Stimulated activated CD8-positive, alpha-beta memory T cell treated with anti-CD3 and anti-CD28 coated beads, Interleukin-2, amount 100 ng/mL, for 48 hours (primary cell): Measurements from ENCODE around the gene SKAP1.
A peak's percentile ranks its signal among the peaks of the same experiment; 100 is the strongest.

Source experiments
- DNase-seq, 2 donors: peaks; one replicate each; pipeline ENCODE4 v3.0.0-alpha.2; 2020; ENCODE audit warnings: low read depth in 2 of 2

The SKAP1 gene

GRCh38 chr17:48148029-48148770, 281.8 kb downstream of the SKAP1 start:
- DNase-seq = no peak

- DNase-seq = no peak
These were observed 284.8 kb downstream of the SKAP1 start for GRCh38 chr17:48144976-48145798.

- DNase-seq = no peak
These were observed 285.8 kb downstream of the SKAP1 start for GRCh38 chr17:48144231-48144630.

DNA sequence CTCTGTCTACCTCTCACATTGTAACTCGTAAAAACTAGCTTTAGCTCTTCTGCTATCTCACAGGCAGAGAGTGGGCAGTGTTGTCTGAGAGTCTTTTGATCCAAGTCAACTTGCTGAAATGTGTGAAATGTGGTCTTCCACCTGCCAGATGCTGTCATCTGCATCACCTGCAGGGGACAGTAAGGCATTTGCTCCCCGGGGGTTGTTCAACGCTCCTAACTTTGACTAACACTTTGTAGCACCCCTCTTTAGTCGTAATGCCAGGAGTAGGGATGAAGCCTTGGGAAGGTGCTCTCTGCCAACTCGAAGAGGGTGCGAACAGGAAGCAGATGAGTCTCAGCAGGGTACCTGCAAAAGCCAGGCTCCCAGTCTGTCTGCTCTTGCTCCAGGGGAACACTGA, 286.4 kb downstream of the SKAP1 start:
- no peak for DNase-seq

DNA sequence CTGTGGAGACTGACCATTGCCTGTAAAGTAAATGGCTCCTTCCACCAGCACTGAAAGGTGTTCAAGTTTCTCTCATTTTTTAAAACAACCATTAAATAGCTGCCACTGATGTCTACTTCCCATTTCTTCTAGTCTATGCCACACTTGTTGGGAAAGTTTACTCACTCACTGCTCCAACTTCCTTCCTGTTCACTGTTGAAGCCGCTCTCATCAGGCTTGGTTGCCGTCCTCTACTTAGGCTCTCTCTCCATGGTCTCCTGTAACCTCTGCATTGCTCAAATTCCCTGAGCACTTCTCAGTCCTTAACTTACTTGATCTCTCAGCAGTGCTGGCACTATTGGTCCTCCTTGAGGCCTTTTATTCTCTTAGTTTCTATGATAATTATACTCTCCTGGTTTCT, 290.1 kb downstream of the SKAP1 start:
- no peak for DNase-seq

DNA sequence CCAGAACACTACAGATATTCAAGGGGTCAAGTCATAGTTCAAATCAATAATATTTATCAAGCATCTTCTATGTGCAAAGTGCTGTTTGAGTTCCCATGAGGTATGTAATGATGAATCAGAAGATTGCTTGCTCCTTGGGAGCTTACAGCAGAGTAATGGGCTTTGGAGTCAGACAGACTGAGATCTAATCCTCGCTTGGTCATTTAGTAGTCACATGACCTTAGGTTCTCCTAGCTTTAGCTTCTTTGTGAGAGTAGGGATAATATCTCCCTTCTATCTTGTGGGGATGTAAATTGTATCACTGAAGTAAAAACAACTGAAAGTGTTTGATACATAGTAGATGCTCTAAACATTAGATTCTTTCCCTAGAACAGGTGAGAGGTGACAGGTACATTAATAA, 292.4 kb downstream of the SKAP1 start:
- DNase-seq = no peak

GRCh38 chr17:48134912-48135480, 295.0 kb downstream of the SKAP1 start:
- DNase-seq = no peak

- no peak for DNase-seq
These were observed 297.6 kb downstream of the SKAP1 start for GRCh38 chr17:48132385-48132784.

DNA sequence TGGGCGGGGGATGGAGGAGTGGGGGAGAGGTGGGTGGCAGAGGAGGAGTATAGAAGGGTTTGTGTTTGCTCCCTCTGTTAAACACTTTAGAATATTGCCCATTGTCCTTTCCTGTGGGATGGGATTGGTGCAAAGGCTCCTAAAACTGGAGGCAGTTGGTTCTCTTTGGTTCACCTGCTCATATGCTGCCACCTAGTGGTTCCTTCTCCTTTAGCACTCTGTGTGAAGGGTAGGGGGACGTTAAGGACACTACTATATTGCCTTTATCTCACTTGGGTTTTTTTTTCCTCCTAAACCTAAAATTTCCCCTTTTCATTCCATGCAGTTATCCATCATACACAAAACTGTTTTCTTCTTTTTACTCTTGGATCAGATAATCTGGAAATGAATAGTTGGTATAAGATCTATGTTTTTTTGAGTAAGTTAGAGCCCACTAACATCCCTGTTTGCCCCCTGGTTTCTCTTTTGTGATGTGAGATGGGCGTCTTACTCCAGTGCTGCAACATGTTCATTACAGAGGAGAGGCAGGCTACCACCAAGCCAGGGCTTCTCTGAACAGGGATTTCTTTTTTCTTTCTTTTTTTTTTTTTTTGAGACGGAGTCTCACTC, 298.7 kb downstream of the SKAP1 start:
- peak in 1 of 2 donors; percentile 22 for DNase-seq

- no peak for DNase-seq
These were observed 300.0 kb downstream of the SKAP1 start for GRCh38 chr17:48129981-48130380.

DNA sequence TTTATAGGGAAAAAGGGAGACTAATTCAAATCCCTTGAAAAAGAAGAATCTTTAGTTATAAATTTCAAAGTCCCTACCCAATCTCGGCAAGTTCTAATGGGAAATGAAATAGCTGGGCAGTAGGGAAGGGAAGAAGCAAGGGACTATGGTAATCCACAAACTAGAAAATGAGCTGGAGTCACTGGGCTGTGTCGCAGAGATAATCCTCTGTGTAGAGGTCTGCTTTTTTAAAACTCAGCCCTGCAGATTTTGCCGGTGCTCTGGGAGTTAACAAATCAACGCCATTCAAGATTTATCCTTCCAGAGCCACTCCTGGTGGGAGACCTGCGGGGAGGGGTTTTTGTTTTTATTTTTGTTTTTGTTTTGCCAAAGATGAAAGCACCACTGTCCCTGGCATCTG, 301.6 kb downstream of the SKAP1 start:
- no peak for DNase-seq

GRCh38 chr17:48127371-48128051, 302.5 kb downstream of the SKAP1 start:
- no peak for DNase-seq

DNA sequence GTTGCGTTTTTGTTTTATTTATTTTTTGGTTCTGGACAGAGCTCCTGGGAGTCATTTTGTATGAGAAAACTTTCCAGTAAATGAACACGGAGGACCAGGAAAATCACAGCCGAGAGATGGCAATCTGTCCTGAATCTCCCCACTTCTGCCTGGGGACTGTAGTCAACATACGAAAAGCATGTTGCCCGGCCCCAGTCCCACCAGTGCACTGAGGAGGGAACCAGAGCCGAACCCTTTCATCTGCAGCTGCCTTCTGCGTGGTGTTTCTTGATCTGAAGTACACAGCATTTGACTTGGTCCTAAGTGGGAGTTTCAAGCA, 303.5 kb downstream of the SKAP1 start:
- DNase-seq = no peak

DNA sequence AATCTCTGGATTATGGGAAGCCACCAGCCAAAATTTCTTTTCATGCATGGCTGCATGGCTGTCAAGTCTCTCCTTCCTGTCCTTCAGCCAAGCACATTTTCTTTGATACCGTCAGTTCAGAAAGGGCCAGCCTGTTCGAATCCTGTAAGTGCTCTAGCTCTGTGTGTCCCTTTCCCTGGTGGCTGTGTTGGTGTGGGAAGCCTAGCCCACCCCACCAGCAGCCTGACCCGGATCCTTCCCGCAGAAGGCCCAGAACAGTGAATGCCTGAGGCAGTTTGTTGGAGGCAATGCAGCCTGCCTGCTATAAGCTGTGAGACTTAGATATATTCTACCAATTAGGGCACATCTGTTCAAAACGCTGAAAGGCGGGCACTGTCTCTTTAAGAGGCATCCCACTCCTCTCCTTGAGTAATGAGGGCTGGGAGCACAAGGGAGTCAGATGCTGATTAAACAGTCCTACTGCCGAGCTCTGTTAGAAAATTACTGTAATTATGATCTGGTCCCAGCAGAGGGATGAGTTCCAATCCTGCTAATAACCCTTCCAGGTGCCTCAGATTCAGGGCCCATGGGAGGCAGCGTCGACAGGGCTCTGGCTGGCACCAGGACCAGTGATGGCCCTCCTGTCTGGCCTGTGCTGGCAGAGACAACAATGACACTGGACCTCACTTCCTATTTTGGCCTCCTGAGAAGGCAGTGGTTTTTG, 304.0 kb downstream of the SKAP1 start:
- no peak for DNase-seq

DNA sequence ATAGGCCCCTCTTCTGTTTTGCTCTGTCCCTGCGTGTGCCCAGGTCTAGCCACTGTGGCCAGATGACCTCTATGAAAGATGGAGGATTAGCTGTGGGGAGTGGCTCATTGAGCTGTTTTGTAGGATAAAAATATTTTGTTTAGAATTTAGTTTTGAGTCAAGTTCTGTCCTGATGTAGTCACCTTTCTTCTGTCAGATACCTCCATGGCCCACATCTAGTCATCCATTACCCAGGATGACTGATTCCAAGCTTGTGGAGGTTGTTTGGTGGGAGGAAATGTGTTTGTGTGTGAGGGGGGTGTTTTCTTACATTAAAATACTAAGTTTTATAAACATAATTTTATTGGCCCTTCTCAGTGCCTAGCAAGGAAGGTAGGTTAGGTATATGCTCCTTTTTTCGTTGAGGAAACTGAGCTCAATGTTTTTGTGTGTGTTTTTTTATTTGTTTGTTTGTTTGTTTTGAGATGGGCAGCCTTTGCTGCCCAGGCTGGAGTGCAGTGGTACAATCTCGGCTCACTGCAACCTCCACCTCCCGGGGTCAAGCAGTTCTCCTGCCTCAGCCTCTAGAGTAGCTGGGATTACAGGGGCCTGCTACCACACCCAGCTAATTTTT, 306.1 kb downstream of the SKAP1 start:
- DNase-seq = no peak

DNA sequence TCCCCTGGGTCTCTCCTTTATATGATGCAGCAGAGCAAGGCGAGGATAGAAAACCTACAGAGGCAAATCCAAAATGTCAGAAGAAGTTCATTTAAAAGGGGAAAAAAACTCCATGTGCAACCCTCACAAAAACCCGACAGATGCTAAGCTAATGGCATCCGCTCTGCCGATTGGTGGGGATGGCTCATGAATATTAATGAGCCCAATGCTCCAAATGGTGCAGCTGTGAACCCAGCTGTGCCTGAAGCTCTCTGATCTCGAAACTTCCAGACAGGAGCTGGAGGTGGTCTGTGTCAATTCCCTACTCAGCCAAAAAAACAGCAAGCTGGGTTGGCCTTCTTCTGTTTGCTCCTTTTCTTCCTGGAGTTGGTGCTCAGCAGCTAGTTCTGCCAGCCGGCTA, 306.9 kb downstream of the SKAP1 start:
- DNase-seq = no peak

GRCh38 chr17:48122665-48123045, 307.4 kb downstream of the SKAP1 start:
- no peak for DNase-seq

DNA sequence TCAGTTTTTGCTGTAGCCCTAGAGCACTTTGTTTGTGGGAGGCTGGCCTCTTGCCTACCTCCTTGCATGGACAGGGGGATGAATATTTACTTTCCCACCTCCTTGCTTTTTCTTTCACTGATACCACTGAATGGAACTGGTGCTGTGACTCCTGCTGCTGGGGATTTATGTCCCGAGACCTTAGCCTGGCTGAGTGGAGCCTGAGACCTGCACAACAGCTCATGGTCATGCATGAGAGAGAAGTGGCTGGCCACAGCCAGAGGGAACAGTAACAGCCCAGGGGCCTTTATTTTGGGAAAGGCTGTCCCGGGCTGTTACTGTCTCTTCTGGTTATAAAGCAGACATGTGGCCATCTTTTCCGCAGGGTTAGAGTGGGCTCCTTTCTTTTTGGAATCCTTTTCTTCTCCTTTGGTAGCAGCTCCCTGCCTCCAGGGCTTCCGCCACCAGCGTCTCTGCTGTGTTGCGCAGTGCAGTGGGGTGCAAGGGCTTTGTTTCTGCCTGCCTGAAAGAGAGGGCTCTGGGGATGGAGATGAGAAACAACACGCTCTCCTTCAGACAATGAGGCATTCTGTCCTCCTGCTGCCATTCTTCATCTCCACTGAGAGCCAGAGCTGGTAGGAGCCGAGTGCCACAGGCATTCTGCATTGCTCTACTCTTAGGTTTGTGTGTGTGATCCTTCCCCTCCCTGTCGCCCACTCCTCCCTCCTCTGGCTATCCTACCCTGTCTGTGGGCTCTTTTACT, 307.9 kb downstream of the SKAP1 start:
- no peak for DNase-seq

DNA sequence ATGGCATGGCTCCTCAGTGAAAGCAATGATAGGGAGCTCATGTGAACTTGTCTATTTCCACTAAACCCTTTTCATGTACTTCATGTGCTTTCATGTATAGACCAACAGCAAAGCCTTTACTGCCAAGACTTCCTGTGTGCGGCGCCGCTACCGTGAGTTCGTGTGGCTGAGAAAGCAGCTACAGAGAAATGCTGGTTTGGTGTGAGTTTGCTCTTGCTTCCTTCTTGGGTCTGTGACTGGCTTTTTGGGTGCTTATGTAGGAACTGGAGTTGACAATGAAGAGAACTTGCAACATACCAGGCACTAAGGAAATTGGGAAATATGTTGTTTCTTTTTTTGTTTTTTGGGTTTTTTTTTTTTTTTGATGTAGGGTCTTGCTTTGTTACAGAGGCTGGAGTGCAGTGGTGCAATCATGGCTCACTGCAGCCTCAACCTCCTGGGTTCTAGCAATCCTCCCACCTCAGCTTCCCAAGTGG, 316.8 kb downstream of the SKAP1 start:
- no peak for DNase-seq

GRCh38 chr17:48111937-48112241, 318.1 kb downstream of the SKAP1 start:
- no peak for DNase-seq
